NOMO-1 treated with DMSO at 0.1 percent for 48 hours (cell line): Measurements from ENCODE around the gene ATXN7L3.

Experiments used
- DNase-seq: peaks from one replicate; lab custom pipeline; 2025; ENCODE audit not compliant: unreplicated experiment; lab: John Stamatoyannopoulos, UW

The ATXN7L3 gene

GRCh38 chr17:44202756-44203155 lies 3.1 kb upstream of the ATXN7L3 start:
- DNase-seq, result no peak

GRCh38 chr17:44200478-44201155 lies 933 bp upstream of the ATXN7L3 start:
- DNase-seq, result no peak

DNA sequence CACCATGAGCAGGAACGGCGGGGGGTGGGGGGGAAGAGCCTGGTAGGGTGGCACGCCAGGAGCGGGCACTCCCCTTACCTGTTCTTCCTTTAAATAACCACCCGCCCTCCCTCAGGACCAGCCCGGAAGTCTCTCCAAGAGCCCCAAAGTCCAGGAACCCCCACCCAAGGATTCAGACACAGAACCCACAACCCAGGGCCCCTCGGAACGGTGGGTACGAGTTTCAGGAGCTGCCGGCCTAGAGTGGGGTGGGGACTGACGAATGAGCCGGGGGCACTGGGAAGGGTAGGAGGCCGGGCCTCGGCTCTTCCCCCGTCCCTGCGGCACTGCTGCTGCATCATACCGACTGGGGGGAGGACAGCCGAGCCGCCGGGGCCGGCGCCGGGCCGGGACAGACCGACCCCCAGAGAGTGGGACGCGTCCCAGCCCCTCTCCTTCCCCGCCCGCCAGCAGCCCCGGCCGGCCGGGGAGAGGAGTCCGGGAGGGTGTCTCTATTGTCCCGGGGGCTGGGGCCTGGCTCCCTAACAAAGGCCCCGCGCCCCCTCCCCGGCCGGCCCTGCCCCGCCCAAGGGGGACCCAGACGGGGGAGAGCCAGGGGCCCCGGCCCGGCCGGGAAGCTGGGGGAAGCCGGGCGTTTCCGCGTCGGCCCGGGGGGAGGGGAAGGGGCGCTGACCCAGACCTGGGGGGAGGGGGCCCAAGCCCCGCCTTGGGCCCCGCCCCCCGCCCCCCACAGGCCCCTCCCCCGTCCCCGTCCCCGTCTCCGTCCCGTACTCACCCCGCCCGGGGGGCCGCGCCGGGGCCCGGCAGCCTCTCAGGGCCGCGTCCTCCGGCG lies 747 bp downstream of the ATXN7L3 start:
- DNase-seq, result peak; percentile 43

DNA sequence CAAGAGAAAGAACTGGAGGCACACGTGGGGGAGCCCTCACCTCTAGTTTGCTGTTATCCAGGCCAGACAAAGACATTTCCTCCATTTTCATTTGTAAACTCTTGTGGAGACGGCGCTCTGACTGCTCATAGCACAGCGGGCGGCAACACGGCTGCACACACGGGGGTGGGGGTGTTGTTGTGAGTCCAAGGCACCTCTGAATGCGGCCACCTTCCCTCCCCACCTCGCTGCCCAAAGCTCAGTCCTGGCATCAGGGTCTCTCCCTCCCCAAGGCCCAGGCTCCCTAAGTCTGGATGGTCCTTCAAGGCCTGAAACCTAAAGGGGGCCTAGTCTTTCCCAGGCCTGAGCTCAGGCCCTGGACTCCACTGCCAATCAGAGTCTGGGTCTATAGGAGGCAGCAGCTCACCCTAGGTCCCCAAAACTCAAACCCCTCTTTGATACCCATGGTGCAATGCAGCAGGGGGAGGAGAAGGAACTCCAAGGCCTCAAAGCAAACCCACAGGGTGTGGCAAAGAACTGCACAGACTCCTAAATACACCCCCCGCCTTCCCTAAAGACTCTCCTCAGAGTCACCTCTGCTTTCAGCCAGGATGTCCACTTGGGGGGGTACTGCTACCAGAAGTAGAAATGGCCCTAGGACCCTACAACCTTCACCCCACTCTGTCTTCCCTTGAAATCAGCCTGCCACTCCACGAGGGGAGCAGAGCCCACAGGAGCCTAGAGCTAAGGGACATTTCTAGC lies 1.5 kb downstream of the ATXN7L3 start:
- DNase-seq, result peak; percentile 90

DNA sequence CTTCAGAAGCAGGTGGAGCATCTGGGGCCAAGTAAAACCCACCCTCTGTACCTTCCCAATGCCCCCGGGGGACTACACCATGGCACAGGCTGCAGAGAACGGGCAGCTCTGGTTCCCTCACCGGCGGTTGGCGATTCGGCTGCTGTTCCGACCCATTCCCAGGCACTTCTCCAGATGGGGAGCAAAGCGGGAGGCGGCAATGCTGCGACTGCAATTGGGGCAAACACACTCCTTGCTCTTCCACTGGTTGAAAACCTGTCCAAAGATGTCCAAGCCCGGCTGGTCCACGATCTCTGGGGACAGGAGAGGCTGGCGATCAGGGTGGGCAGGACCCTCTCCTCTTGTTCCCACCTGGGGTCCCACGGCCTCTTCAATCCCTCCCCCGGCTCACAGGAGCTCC lies 2.6 kb downstream of the ATXN7L3 start:
- DNase-seq, result no peak

DNA sequence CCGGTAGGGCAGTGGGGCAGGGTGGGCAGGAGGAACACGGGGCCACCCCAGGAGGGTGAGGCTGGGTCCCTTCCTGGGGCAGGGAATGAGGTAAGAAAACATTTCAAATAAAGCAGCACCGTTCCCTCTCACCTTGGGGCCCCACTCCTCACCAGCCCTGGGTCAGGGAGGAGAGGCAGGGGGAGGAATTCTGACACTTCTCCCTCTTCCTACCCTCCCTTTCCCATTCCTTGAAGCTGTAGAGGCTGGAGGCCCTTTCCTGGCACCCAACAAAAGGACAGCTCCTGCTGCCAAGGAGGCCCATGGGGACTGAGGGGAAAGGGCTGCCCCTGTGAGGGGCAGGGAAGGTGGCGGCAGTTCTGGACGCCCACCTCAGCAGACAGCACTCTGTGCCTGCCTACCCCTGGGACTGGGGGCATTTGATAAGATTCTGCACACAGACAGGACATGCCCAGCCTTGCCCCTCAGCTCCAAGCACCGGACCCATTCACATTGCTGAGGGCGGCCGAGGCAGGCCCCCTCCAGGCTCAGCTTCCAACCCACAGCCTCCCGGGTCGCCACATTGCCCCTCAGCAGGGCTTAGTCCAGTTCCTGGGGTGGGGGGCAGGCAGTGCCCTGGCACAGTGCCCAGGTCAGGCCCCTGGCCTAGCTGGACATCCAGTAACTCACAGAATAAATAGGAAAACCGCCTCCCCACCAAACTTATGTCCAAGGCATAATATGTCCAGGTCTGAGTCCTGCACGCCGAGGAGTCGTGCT lies 6.2 kb downstream of the ATXN7L3 start:
- DNase-seq, result no peak

DNA sequence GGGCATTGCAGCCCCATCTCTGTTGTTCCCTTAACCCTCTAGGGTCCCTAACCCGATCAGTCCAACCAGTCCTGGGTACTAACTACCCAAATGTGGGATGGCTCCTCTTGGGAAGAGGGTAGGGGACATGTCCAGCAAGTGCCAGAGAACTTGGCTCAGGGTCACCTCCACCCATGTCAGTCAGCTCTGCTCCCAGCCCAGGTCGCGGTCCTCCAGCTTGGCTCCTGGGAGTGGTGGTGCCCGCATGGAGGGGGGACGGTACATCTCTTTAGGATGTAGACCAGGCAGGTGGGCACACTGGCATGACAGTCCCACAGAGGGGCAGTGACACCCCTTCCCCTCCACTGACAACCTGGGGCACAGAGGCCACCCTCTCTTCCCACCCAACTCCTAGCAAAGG lies 6.9 kb downstream of the ATXN7L3 start:
- DNase-seq, result no peak

- DNase-seq, result no peak
Observed at GRCh38 chr17:44191941-44192496, 7.7 kb downstream of the ATXN7L3 start.

GRCh38 chr17:44191369-44191768 lies 8.3 kb downstream of the ATXN7L3 start:
- DNase-seq, result no peak

GRCh38 chr17:44190481-44190880 lies 9.2 kb downstream of the ATXN7L3 start:
- DNase-seq, result no peak

- no peak for DNase-seq
Observed at GRCh38 chr17:44188576-44189403, 10.9 kb downstream of the ATXN7L3 start.

DNA sequence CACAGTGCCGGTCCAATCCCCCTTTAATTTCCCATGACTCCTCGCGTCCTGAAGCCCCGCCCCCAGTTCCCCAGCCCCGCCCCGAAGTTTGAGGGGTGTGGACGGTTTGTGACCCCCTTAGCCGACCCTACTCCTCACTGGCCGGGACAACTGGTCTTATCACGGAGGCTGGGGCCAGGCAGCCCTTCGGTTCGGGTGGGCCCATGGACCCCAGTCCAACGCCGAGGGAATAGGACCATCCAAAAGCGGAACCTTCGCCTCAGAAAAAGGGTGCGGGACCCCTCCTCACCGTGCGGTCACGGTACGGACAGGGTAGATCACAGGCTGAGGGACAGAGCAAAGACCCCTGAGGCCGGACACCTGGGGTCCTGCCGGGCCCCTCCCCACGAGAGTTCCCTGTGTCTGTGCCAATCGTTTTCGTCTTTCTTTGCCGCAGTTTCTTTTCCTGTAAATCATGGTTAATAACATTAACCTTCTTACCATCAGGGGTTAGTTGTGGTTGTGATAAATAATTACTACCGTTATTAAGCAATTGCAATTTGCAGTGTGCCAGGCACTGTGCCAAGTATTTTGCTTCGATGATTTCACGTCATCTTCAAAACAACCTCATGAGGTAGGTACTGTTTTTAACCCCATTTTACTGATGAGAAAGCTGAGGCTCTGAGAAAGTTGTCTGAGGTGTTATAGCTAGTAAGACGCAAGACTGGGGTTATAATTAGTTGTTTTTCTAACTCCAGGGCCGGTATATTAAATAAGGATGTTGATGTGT lies 12.4 kb downstream of the ATXN7L3 start:
- DNase-seq, result peak; percentile 57

DNA sequence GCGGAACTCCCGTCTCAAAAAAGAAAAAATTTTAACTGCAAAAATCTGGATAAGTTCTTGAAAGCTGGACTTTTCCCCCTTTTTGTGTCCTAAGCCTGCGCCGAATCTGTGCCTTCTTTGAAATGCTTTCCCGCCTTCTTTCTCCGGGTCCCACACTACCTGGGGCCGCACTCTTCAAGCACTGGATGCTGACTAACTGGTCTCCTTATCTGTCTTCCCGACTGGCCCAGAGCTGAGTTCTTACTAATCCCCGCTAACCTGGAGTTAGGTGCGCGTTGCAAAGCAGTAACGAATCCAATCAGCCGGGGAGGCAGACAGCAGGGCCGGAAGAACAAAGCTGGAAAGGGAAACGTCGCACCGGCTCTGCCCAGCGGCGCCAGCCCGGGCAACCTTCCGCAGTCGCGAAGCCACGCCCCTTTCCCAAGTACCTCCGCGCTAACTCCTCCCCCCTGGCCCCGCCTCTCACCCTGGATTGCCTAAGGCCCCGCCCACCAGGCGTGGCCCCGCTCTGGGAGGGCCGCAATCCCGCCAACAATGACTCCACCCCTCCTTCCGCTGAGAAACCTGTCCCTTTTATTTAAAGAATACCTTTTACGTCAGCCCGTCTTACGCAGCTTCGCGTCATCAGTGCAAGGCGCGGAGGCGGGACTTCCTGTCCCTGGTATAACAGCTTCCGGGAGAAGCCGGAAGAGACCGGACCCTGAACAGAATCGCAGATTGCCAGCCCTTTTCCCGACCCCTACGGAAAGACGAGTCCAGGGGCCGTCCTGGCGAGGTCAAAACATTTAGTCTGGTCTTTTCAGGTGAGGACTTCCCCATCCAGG lies 13.2 kb downstream of the ATXN7L3 start, which contains the start of gene TMUB2:
TSS of gene TMUB2 (plus strand) at position 666 of the 824 bp plus-strand sequence. CDS start 737 bp downstream, outside the sequence.
- DNase-seq, result peak; percentile 99

DNA sequence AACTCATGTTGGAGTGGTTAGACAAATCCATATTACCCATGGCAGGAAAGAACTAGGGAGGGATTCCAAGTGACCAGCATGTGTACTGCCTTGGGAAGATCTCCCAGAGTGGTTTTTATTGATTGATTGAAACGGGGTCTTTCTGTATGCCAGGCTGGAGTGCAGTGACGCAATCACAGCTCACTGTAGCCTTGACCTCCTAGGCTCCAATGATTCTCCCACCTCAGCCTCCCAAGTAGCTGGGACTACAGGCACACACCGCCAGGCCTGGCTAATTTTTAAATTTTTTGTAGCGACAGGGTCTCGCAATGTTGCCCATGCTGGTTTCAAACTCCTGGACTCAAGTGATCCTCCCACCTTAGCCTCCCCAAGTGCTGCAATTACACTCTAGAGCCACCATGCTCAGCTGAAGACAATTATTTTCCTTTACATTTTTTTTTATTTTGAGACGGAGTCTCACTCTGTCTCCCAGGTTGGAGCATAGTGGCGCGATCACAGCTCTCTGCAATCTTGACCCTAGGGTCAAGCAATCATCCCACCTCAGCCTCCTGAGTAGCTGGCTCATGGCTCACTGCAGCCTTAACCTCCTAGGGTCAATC lies 15.4 kb downstream of the ATXN7L3 start:
- no peak for DNase-seq

DNA sequence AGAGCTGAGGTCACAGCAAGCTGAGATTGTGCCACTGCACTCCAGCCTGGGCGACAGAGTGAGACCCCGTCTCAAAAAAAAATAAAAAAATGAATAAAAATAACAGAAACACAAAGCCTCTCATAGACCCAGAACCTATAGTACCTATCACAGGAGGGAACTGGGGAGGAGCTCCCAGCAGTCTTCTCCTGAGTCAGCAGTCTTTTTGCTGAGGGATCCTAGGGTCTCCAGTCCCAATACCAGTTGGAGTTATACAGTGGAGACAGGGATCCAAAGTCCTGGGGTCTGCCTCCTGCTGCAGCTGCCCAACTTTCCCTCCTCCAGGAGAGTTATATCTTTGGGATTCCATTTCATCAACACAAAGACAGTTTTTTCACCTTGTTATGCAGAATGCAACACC lies 16.7 kb downstream of the ATXN7L3 start:
- no peak for DNase-seq

DNA sequence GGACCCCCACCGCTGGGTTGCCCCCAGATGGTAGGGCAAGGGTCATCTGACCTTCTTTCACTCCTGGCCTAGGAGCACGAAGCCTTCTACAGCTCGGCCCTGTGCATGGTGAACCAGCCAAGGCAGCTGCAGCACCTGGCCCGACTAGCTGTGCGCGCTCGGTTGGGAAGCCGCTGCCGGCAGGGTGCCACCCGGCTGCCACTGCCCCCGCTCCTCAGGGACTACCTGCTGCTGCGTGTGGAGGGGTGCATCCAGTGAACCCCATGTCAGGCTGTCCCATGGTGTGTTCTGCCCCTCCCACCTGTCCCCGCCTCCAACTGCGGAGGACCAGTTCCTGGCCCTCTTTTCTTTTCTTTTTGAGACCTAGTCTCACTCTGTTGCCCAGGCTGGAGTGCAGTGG lies 21.6 kb downstream of the ATXN7L3 start:
- no peak for DNase-seq

DNA sequence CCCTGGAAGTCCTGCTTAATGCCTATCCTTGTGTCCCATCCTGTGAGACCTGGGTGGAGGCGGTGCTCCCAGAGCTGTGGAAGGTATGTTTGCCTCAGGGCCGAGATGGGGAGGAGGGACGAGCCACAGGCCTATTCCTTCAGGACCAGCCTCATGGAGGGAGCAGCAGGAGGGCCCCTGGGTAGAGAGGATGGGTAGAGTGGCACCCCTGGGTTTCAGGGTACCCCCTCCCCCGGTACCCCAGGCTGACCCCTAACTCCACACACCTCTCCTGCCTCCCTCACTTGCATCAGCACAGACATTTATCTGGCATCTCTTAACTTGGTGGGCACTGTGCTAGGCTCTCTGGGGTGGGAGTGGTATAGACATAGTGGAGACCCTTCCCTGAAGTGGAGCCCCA lies 22.0 kb downstream of the ATXN7L3 start:
- no peak for DNase-seq
